SK-N-SH treated with all-trans-retinoic acid at 6 μM for 48 hours (cell line): Measurements from ENCODE around the gene ACBD4.

Source experiments
- ATAC-seq: fragments of 200-7000 bp; cut with Tn5 transposase; 3 replicates; pipeline ENCODE4 v1.9.1; 2020; ENCODE audit warnings: mild to moderate bottlenecking, moderate library complexity
- ARNTL ChIP-seq: fragments of 450-650 bp; formaldehyde crosslinking; IDR thresholded peaks from 2 replicates; pipeline ENCODE4 v1.5.0; 2020; ENCODE audit warnings: low read depth, mild to moderate bottlenecking, moderate library complexity, borderline replicate concordance
- BACH2 ChIP-seq: fragments of 250-450 bp; sonication (Bioruptor Pico); IDR thresholded peaks from 2 replicates; pipeline ENCODE4 v1.9.0; 2021; ENCODE audit warnings: mild to moderate bottlenecking, borderline replicate concordance
- CREB5 ChIP-seq: fragments of 250-450 bp; sonication (Bioruptor Pico); IDR thresholded peaks from 2 replicates; pipeline ENCODE4 v1.5.1; 2020; ENCODE audit warnings: low read depth, mild to moderate bottlenecking, moderate library complexity
- ESRRG ChIP-seq: fragments of 250-450 bp; sonication (Bioruptor Pico); IDR thresholded peaks from 2 replicates; pipeline ENCODE4 v1.6.1; 2021; ENCODE audit warnings: mild to moderate bottlenecking
- GLIS3 ChIP-seq: fragments of 250-450 bp; sonication (Bioruptor Pico); IDR thresholded peaks from 2 replicates; pipeline ENCODE4 v1.5.0; 2020; ENCODE audit warnings: mild to moderate bottlenecking, moderate library complexity
- ISL1 ChIP-seq: fragments of 250-450 bp; sonication (Bioruptor Pico); IDR thresholded peaks from 2 replicates; pipeline ENCODE4 v2.1.2; 2022; ENCODE audit warnings: mild to moderate bottlenecking, moderate library complexity
- OSR1 ChIP-seq: fragments of 250-450 bp; sonication (Bioruptor Pico); IDR thresholded peaks from 2 replicates; pipeline ENCODE4 v1.8.0; 2022; ENCODE audit warnings: moderate library complexity, mild to moderate bottlenecking, inconsistent platforms
- PATZ1 ChIP-seq: fragments of 250-450 bp; sonication (Bioruptor Pico); IDR thresholded peaks from 2 replicates; pipeline ENCODE4 v1.8.0; 2020; ENCODE audit warnings: mild to moderate bottlenecking, moderate library complexity, borderline replicate concordance
- PPARA ChIP-seq: fragments of 250-450 bp; sonication (Bioruptor Pico); IDR thresholded peaks from 2 replicates; pipeline ENCODE4 v1.5.0; 2020; ENCODE audit warnings: mild to moderate bottlenecking, borderline replicate concordance
- RARB ChIP-seq: fragments of 250-450 bp; sonication (Bioruptor Pico); IDR thresholded peaks from 2 replicates; pipeline ENCODE4 v1.8.0; 2021; ENCODE audit warnings: mild to moderate bottlenecking, moderate library complexity
- TCF4 ChIP-seq: fragments of 250-450 bp; sonication (Bioruptor Pico); IDR thresholded peaks from 2 replicates; pipeline ENCODE4 v1.8.0; 2021; ENCODE audit warnings: mild to moderate bottlenecking, moderate library complexity, borderline replicate concordance
- TOX ChIP-seq: fragments of 250-450 bp; sonication (Bioruptor Pico); IDR thresholded peaks from 2 replicates; pipeline ENCODE4 v1.8.0; 2021; ENCODE audit warnings: mild to moderate bottlenecking, moderate library complexity, borderline replicate concordance
- TSHZ2 ChIP-seq: fragments of 250-450 bp; sonication (Bioruptor Pico); IDR thresholded peaks from 2 replicates; pipeline ENCODE4 v1.5.0; 2020; ENCODE audit warnings: mild to moderate bottlenecking, moderate library complexity
- ZC3H10 ChIP-seq: fragments of 250-450 bp; sonication (Bioruptor Pico); IDR thresholded peaks from 2 replicates; pipeline ENCODE4 v1.5.1; 2021; ENCODE audit warnings: mild to moderate bottlenecking, moderate library complexity
- ZFP3 ChIP-seq: fragments of 250-450 bp; sonication (Bioruptor Pico); IDR thresholded peaks from 2 replicates; pipeline ENCODE4 v1.5.0; 2020; ENCODE audit warnings: mild to moderate bottlenecking, moderate library complexity
- ZFP30 ChIP-seq: fragments of 450-650 bp; formaldehyde crosslinking; IDR thresholded peaks from 2 replicates; pipeline ENCODE4 v1.5.0; 2022; ENCODE audit warnings: mild to moderate bottlenecking, moderate library complexity
- ZNF565 ChIP-seq: fragments of 450-650 bp; formaldehyde crosslinking; conservative IDR thresholded peaks from 2 replicates; pipeline ENCODE4 v1.5.0; 2020; ENCODE audit warnings: low read depth, mild to moderate bottlenecking, moderate library complexity
- ZNF70 ChIP-seq: fragments of 450-650 bp; formaldehyde crosslinking; IDR thresholded peaks from 2 replicates; pipeline ENCODE4 v1.5.0; 2020; ENCODE audit warnings: mild to moderate bottlenecking, moderate library complexity
- ZNF8 ChIP-seq: fragments of 450-650 bp; formaldehyde crosslinking; IDR thresholded peaks from 2 replicates; pipeline ENCODE4 v1.5.0; 2020; ENCODE audit warnings: mild to moderate bottlenecking, moderate library complexity
- TF ChIP-seq, protein P1 (sequence below): fragments of 250-450 bp; sonication (Bioruptor Pico); IDR thresholded peaks from 2 replicates; pipeline ENCODE4 v1.5.1; 2021; ENCODE audit warnings: mild to moderate bottlenecking, moderate library complexity

Gene ACBD4

GRCh38 chr17:45132572-45133463, 2.7 kb upstream of the ACBD4 start:
- peak; percentile 74 for ATAC-seq
- TF ChIP-seq CREB5 (CRISPR knock-in tag) (0 out of 2 replicates have a peak, but pooled peaks have one; percentile 28), TCF4 (CRISPR knock-in tag) (no peak), ZNF70 (CRISPR knock-in tag) (no peak), PATZ1 (CRISPR knock-in tag) (no peak; the same call in 1 of the 2 replicates)
- TF ChIP-seq, all 23 proteins: peak for 1

DNA sequence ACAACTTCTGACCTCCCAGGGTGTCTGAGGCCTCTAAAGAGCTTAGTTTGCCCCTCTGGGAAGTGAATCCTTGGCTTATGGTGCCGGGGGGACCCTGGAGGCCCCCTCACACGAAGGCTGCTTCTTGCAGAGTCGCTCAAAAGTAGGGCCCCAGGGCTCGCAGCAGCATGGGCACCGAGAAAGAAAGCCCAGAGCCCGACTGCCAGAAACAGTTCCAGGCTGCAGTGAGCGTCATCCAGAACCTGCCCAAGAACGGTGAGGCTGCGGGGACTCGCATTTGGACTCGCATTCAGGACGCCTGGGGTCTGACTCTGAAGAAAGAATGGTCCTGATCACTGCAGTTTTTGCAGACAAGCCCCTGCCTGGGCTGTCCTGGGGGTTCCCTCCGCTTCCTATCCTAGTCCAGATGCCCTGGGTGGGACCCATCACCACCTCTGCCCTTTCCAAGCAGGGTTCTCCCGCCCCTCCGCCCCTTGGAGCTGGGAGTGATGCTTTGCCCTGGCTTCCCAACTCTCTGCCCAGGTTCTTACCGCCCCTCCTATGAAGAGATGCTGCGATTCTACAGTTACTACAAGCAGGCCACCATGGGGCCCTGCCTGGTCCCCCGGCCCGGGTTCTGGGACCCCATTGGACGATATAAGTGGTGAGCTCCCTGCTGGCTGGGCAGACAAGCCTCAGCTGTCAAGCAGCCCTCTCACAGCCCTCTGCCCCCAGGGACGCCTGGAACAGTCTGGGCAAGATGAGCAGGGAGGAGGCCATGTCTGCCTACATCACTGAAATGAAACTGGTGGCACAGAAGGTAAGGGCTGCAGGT, 698 bp downstream of the ACBD4 start:
- TF ChIP-seq ZC3H10 (CRISPR knock-in tag) (no peak), OSR1 (CRISPR knock-in tag) (no peak), GLIS3 (CRISPR knock-in tag) (no peak), PPARA (CRISPR knock-in tag) (no peak), ZFP3 (CRISPR knock-in tag) (no peak), ZNF565 (no peak), TSHZ2 (CRISPR knock-in tag) (no peak), BACH2 (CRISPR knock-in tag) (no peak), PATZ1 (CRISPR knock-in tag) (no peak), ISL1 (CRISPR knock-in tag) (no peak), TCF4 (CRISPR knock-in tag) (no peak), RARB (CRISPR knock-in tag) (no peak), ZNF8 (CRISPR knock-in tag) (no peak)
- TF ChIP-seq, protein P1, sequence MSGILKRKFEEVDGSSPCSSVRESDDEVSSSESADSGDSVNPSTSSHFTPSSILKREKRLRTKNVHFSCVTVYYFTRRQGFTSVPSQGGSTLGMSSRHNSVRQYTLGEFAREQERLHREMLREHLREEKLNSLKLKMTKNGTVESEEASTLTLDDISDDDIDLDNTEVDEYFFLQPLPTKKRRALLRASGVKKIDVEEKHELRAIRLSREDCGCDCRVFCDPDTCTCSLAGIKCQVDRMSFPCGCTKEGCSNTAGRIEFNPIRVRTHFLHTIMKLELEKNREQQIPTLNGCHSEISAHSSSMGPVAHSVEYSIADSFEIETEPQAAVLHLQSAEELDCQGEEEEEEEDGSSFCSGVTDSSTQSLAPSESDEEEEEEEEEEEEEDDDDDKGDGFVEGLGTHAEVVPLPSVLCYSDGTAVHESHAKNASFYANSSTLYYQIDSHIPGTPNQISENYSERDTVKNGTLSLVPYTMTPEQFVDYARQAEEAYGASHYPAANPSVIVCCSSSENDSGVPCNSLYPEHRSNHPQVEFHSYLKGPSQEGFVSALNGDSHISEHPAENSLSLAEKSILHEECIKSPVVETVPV (CRISPR knock-in tag), result no peak
- no peak for ATAC-seq

GRCh38 chr17:45136846-45137560, 1.5 kb downstream of the ACBD4 start:
- ATAC-seq, result no peak
- TF ChIP-seq ZFP30 (CRISPR knock-in tag), result no peak
- no peak for TF ChIP-seq ZNF70 (CRISPR knock-in tag)
- no peak for TF ChIP-seq PPARA (CRISPR knock-in tag)
- TF ChIP-seq TOX (CRISPR knock-in tag), result no peak
- TF ChIP-seq PATZ1 (CRISPR knock-in tag), result no peak
- TF ChIP-seq ZNF8 (CRISPR knock-in tag), result no peak
- TF ChIP-seq ARNTL (CRISPR knock-in tag), result no peak
- TF ChIP-seq ESRRG (CRISPR knock-in tag), result no peak
- TF ChIP-seq RARB (CRISPR knock-in tag), result no peak
